Gastrocnemius medialis (tissue), 4 donors: ENCODE results near the gene PNPO. TPM values are rescaled to one million over a fixed set of nuclear protein-coding genes. Genes with fewer than 3 reads are reported as not detected.

ENCODE experiments used
- ATAC-seq, 2 donors: fragments of 150-250 bp; one replicate each; pipeline ENCODE4 v1.9.1; 2016
- DNase-seq, 2 donors: peaks; one replicate each; pipeline ENCODE4 v3.0.0-alpha.2; 2019
- H3K27ac ChIP-seq, 4 donors: fragments of 200-600 bp; sonication (generic); 1 replicate in 1 of 4; 2 replicates in 3 of 4; pipeline ENCODE4 v1.5.1; 2016 to 2018; ENCODE audit warnings: mild to moderate bottlenecking in 2 of 4, moderate library complexity in 1 of 4
- H3K27me3 ChIP-seq, 3 donors: fragments of 200-600 bp; sonication (generic) in 2 of 3; 1 replicate in 1 of 3; 2 replicates in 2 of 3; pipeline versions ENCODE4 v1.5.1 to v1.6.0; 2016 to 2019; ENCODE audit warnings: mild to moderate bottlenecking in 1 of 3, moderate library complexity in 1 of 3
- H3K36me3 ChIP-seq, 2 donors: fragments of 200-600 bp; sonication (generic) in 1 of 2; one replicate each; pipeline ENCODE4 v1.5.1; 2017 to 2018
- H3K4me1 ChIP-seq, 2 donors: fragments of 200-600 bp; sonication (generic) in 1 of 2; one replicate each; pipeline ENCODE4 v1.5.1; 2016 to 2017; ENCODE audit warnings: mild to moderate bottlenecking in 2 of 2
- H3K4me3 ChIP-seq, 4 donors: fragments of 200-600 bp; sonication (generic) in 3 of 4; 1 replicate in 1 of 4; 2 replicates in 3 of 4; pipeline ENCODE4 v1.5.1; 2016 to 2019; ENCODE audit warnings: mild to moderate bottlenecking in 2 of 4
- H3K9me3 ChIP-seq, 3 donors: fragments of 200-600 bp; sonication (generic) in 2 of 3; 1 replicate in 1 of 3; 2 replicates in 2 of 3; pipeline ENCODE4 v1.5.1; 2016 to 2019
- POLR2A ChIP-seq, 2 donors: fragments of 450-650 bp; IDR thresholded peaks; one replicate each; pipeline ENCODE4 v1.6.1; 2017; ENCODE audit warnings: antibody characterized with exemption in 2 of 2, mild to moderate bottlenecking in 2 of 2, moderate library complexity in 2 of 2
- in situ Hi-C, 4 donors: fragments of 200-750 bp; cut with MboI; loops; one replicate each; pipeline versions ENCODE4 v1.15.0 to v1.8.0; 2017; ENCODE audit warnings: low sequenced_read_pairs in 4 of 4
- intact Hi-C: fragments of 100-400 bp; cut with DNase I; formaldehyde crosslinking; loops from one replicate; pipeline ENCODE4 v1.15.1; 2023; ENCODE audit warnings: low total_unique reads
- total RNA-seq, 4 donors: library from RNA; depleted of rRNA; stranded (reverse); fragments of >200 nt; gene quantifications; one replicate each; pipeline versions ENCODE4 v1.1.0 to v1.2.3, GENCODE V29; 2016
- TF ChIP-seq, protein P1 (sequence below), 5 experiments: fragments of 450-650 bp in 3 of 5; fragments of 200-600 bp in 2 of 5; sonication (generic) in 2 of 5; IDR thresholded peaks in 4 of 5; conservative IDR thresholded peaks in 1 of 5; 1 replicate in 4 of 5; 2 replicates in 1 of 5; pipeline ENCODE4 v1.5.1; 2016 to 2019; ENCODE audit warnings: antibody characterized with exemption in 5 of 5, mild to moderate bottlenecking in 3 of 5, moderate library complexity in 3 of 5

PNPO gene
- total RNA-seq, 4 donors from 2014 or later, result 27.9 to 64.0 (median 41.5) TPM

DNA sequence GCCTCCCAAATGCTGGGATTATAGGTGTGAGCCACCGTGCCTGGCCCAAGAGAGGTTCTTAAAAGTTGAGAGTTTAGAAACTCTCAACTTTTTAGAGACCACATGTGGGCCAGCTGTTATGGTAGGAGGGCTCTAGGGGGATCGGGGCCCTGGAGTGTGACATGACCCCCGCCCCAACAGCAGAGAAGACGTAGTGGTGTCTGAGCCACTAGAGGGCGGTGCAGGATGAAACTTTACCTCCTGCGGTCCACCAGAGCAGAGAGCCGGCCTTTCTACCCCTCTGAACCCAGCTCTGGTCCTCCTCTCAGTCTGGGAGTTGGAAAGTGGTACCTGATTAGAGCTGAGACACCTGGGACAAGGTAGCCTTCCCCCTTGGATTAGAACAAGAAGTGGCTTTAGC lies 37.0 kb downstream of the PNPO start:
- H3K27ac ChIP-seq, result no peak overlapping the region
- H3K36me3 ChIP-seq, result peaks cover 0 to 98% of the 10 kb centered on the region in 2 donors
- intact Hi-C loops, result no loop called here
- in situ Hi-C loops, result no loop called here
- no peak overlapping the region for H3K4me3 ChIP-seq
- ATAC-seq (peak in 1 of 2 donors; percentile 23), DNase-seq (peak; percentile 8 to 29)
- H3K27me3 ChIP-seq, result no peaks in the 10 kb centered on the region
- no peaks in the 10 kb centered on the region for H3K4me1 ChIP-seq
- no peaks in the 10 kb centered on the region for H3K9me3 ChIP-seq
- TF ChIP-seq, protein P1, sequence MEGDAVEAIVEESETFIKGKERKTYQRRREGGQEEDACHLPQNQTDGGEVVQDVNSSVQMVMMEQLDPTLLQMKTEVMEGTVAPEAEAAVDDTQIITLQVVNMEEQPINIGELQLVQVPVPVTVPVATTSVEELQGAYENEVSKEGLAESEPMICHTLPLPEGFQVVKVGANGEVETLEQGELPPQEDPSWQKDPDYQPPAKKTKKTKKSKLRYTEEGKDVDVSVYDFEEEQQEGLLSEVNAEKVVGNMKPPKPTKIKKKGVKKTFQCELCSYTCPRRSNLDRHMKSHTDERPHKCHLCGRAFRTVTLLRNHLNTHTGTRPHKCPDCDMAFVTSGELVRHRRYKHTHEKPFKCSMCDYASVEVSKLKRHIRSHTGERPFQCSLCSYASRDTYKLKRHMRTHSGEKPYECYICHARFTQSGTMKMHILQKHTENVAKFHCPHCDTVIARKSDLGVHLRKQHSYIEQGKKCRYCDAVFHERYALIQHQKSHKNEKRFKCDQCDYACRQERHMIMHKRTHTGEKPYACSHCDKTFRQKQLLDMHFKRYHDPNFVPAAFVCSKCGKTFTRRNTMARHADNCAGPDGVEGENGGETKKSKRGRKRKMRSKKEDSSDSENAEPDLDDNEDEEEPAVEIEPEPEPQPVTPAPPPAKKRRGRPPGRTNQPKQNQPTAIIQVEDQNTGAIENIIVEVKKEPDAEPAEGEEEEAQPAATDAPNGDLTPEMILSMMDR (IDR thresholded peaks at IDR 0.05 in 4 of 5, conservative IDR thresholded peaks at IDR 0.05 in 1 of 5), result peak in 4 of 5 experiments; percentile 35 to 66 (median 54)
- no peak for TF ChIP-seq POLR2A (IDR thresholded peaks at IDR 0.05)

DNA sequence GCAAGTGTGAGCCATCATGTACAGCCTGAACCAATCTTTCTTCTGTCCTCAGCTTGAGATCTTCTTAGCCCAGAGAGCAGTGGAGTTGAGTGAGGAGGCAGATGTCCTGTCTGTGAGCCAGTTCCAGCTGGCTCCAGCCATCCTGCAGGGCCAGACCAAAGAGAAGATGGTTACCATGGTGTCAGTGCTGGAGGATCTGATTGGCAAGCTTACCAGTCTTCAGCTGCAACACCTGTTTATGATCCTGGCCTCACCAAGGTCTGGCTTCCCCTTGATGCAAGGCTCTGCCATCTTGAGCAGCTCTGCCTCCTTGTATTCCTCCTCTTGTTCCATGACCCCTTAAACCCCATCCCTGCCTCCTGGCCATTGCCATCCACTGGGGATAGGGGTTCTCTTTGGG lies 39.2 kb downstream of the PNPO start:
- Histone ChIP-seq H3K27me3 (no peaks in the 10 kb centered on the region), H3K27ac (no peak overlapping the region), H3K4me1 (no peaks in the 10 kb centered on the region), H3K4me3 (no peak overlapping the region), H3K9me3 (no peaks in the 10 kb centered on the region), H3K36me3 (peaks cover 0 to 76% of the 10 kb centered on the region in 2 donors)
- TF ChIP-seq, protein P1 (IDR thresholded peaks at IDR 0.05 in 4 of 5, conservative IDR thresholded peaks at IDR 0.05 in 1 of 5), result no peak
- TF ChIP-seq POLR2A (IDR thresholded peaks at IDR 0.05), result no peak
- ATAC-seq, result no peak
- no peak for DNase-seq
- in situ Hi-C loops (no loop called here), intact Hi-C loops (no loop called here)

- TF ChIP-seq, protein P1 (IDR thresholded peaks at IDR 0.05 in 4 of 5, conservative IDR thresholded peaks at IDR 0.05 in 1 of 5), result no peak
- TF ChIP-seq POLR2A (IDR thresholded peaks at IDR 0.05), result no peak
- in situ Hi-C loops (no loop called here), intact Hi-C loops (no loop called here)
- no peaks in the 10 kb centered on the region for H3K9me3 ChIP-seq
- no peak for ATAC-seq
- H3K36me3 ChIP-seq, result peaks cover 0 to 67% of the 10 kb centered on the region in 2 donors
- H3K27me3 ChIP-seq, result no peaks in the 10 kb centered on the region
- no peak overlapping the region for H3K27ac ChIP-seq
- H3K4me3 ChIP-seq, result no peak overlapping the region
- no peak for DNase-seq
- no peaks in the 10 kb centered on the region for H3K4me1 ChIP-seq
Measured at GRCh38 chr17:47981462-47981861, 40.1 kb downstream of the PNPO start.

- Histone ChIP-seq H3K27me3 (no peaks in the 10 kb centered on the region), H3K27ac (no peak overlapping the region), H3K9me3 (no peaks in the 10 kb centered on the region), H3K36me3 (peaks cover 0 to 60% of the 10 kb centered on the region in 2 donors), H3K4me1 (no peaks in the 10 kb centered on the region), H3K4me3 (no peak overlapping the region)
- intact Hi-C loops, result no loop called here
- in situ Hi-C loops, result no loop called here
- DNase-seq, result no peak
- no peak for ATAC-seq
- no peak for TF ChIP-seq POLR2A (IDR thresholded peaks at IDR 0.05)
- TF ChIP-seq, protein P1 (IDR thresholded peaks at IDR 0.05 in 4 of 5, conservative IDR thresholded peaks at IDR 0.05 in 1 of 5), result no peak
Measured at GRCh38 chr17:47982091-47982617, 40.8 kb downstream of the PNPO start.
